WTC11 (cell line): ENCODE data around the gene TMEM205. TPM values are rescaled to one million over a fixed set of nuclear protein-coding genes. Genes with fewer than 3 reads are reported as not detected.

Experiments used
- ATAC-seq: fragments of 200-7000 bp; cut with Tn5 transposase; 2 replicates; pipeline ENCODE4 v1.10.0; 2021; ENCODE audit warnings: mild to moderate bottlenecking, moderate library complexity
- CTCF ChIA-PET: fragments of 300-600 bp; sonication (Branson Sonifier 250); formaldehyde crosslinking; loops from one replicate; lab custom pipeline; 2021; ENCODE audit warnings: antibody characterized with exemption; lab: Charles Lee
- POLR2A ChIA-PET: fragments of 350-600 bp; sonication (Branson Sonifier 250); formaldehyde crosslinking; loops from one replicate; lab custom pipeline; 2021; ENCODE audit warnings: antibody characterized with exemption; lab: Charles Lee
- DNase-seq: peaks from one replicate; pipeline ENCODE4 v3.0.0; 2021; ENCODE audit warnings: low spot score
- H3K27ac Mint-ChIP-seq: 2 replicates; pipeline ENCODE4 v1.8.0; 2021; ENCODE audit warnings: mixed read lengths
- H3K27me3 Mint-ChIP-seq: 2 replicates; pipeline ENCODE4 v1.8.0; 2021; ENCODE audit warnings: low read depth, mild to moderate bottlenecking, moderate library complexity, mixed read lengths
- H3K36me3 Mint-ChIP-seq: 2 replicates; pipeline ENCODE4 v1.8.0; 2021; ENCODE audit warnings: mixed read lengths
- H3K4me1 Mint-ChIP-seq: 2 replicates; pipeline ENCODE4 v1.8.0; 2022; ENCODE audit warnings: mixed read lengths
- H3K4me3 Mint-ChIP-seq: 2 replicates; pipeline ENCODE4 v1.8.0; 2021; ENCODE audit warnings: mild to moderate bottlenecking, moderate library complexity, mixed read lengths
- H3K9me3 Mint-ChIP-seq: 2 replicates; pipeline ENCODE4 v1.8.0; 2021; ENCODE audit warnings: mixed read lengths
- CDX4 ChIP-seq: fragments of 250-450 bp; sonication (Bioruptor Pico); IDR thresholded peaks from 2 replicates; pipeline ENCODE4 v1.9.0; 2021; ENCODE audit warnings: moderate library complexity, mild to moderate bottlenecking, inconsistent platforms, borderline replicate concordance
- ELF4 ChIP-seq: sonication (generic); formaldehyde crosslinking; IDR thresholded peaks from 2 replicates; pipeline ENCODE4 v1.8.1; 2022; ENCODE audit warnings: low read depth, mild to moderate bottlenecking, moderate library complexity, missing genetic modification reagents
- GABPB1 ChIP-seq: sonication (generic); formaldehyde crosslinking; IDR thresholded peaks from 2 replicates; pipeline ENCODE4 v1.8.1; 2023; ENCODE audit warnings: mild to moderate bottlenecking, missing genetic modification reagents
- USF1 ChIP-seq: sonication (generic); formaldehyde crosslinking; IDR thresholded peaks from 2 replicates; pipeline ENCODE4 v1.8.0; 2022; ENCODE audit warnings: mild to moderate bottlenecking, missing genetic modification reagents
- ZNF281 ChIP-seq: sonication (generic); formaldehyde crosslinking; IDR thresholded peaks from 2 replicates; pipeline ENCODE4 v1.8.0; 2023; ENCODE audit warnings: mild to moderate bottlenecking, missing genetic modification reagents
- ZNF425 ChIP-seq: fragments of 250-450 bp; sonication (Bioruptor Pico); conservative IDR thresholded peaks from 2 replicates; pipeline ENCODE4 v1.9.0; 2021; ENCODE audit warnings: mild to moderate bottlenecking
- total RNA-seq: library from RNA; stranded (reverse); gene quantifications from 3 replicates; pipeline ENCODE4 v1.2.3, GENCODE V29; 2021
- TF ChIP-seq, protein P1 (sequence below): sonication (generic); formaldehyde crosslinking; IDR thresholded peaks from 2 replicates; pipeline ENCODE4 v1.8.0; 2022; ENCODE audit warnings: mild to moderate bottlenecking, missing genetic modification reagents
- TF ChIP-seq, protein P2 (sequence below): sonication (generic); formaldehyde crosslinking; conservative IDR thresholded peaks from 2 replicates; pipeline ENCODE4 v1.8.1; 2022; ENCODE audit warnings: mild to moderate bottlenecking, missing genetic modification reagents
- TF ChIP-seq, protein P3 (sequence below): sonication (generic); formaldehyde crosslinking; IDR thresholded peaks from 2 replicates; pipeline ENCODE4 v1.8.0; 2023; ENCODE audit warnings: missing genetic modification reagents, mild to moderate bottlenecking, borderline replicate concordance

The TMEM205 gene
- total RNA-seq, 1 experiment from 2014 or later = 69.9 TPM

DNA sequence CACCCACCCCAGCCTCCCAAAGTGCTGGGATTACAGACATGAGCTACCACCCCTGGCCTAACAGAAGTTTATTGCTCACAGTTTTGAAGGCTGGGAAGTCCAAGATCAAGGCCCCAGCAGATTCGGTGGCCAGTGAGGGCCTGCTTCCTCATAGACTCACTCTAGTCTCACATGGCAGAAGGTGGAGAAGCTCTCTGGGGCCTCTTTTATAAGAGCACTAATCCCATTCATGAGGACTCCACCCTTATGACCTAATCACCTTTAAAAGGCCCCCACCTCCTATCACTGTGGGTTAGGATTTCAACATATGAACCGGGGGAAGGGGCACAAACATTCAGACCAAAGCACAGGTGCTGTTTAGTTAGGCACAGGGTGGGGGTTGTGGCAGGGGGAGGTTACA, 21.5 kb upstream of the TMEM205 start (continued):
- TF ChIP-seq, protein P1, sequence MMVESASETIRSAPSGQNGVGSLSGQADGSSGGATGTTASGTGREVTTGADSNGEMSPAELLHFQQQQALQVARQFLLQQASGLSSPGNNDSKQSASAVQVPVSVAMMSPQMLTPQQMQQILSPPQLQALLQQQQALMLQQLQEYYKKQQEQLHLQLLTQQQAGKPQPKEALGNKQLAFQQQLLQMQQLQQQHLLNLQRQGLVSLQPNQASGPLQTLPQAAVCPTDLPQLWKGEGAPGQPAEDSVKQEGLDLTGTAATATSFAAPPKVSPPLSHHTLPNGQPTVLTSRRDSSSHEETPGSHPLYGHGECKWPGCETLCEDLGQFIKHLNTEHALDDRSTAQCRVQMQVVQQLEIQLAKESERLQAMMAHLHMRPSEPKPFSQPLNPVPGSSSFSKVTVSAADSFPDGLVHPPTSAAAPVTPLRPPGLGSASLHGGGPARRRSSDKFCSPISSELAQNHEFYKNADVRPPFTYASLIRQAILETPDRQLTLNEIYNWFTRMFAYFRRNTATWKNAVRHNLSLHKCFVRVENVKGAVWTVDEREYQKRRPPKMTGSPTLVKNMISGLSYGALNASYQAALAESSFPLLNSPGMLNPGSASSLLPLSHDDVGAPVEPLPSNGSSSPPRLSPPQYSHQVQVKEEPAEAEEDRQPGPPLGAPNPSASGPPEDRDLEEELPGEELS (CRISPR knock-in tag) = no peak

- H3K27me3 Mint-ChIP-seq = peaks cover 8% of the 10 kb centered on the region
- peaks cover 11% of the 10 kb centered on the region for H3K4me1 Mint-ChIP-seq
- peaks cover 3% of the 10 kb centered on the region; the same call in 1 of the 2 replicates for H3K36me3 Mint-ChIP-seq
- H3K4me3 Mint-ChIP-seq = no peak overlapping the region
- POLR2A ChIA-PET = no interaction called here
- H3K9me3 Mint-ChIP-seq = no peaks in the 10 kb centered on the region
- H3K27ac Mint-ChIP-seq = 0 out of 2 replicates have a peak overlapping the region, but pooled peaks have one; percentile 22
- CTCF ChIA-PET = no interaction called here
- TF ChIP-seq, protein P2, sequence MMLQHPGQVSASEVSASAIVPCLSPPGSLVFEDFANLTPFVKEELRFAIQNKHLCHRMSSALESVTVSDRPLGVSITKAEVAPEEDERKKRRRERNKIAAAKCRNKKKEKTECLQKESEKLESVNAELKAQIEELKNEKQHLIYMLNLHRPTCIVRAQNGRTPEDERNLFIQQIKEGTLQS = no peak
- TF ChIP-seq ZNF425 (CRISPR knock-in tag) (no peak), CDX4 (CRISPR knock-in tag) (no peak), USF1 (no peak), GABPB1 (CRISPR knock-in tag) (no peak), ELF4 (CRISPR knock-in tag) (no peak), ZNF281 (no peak)
- TF ChIP-seq, protein P3, sequence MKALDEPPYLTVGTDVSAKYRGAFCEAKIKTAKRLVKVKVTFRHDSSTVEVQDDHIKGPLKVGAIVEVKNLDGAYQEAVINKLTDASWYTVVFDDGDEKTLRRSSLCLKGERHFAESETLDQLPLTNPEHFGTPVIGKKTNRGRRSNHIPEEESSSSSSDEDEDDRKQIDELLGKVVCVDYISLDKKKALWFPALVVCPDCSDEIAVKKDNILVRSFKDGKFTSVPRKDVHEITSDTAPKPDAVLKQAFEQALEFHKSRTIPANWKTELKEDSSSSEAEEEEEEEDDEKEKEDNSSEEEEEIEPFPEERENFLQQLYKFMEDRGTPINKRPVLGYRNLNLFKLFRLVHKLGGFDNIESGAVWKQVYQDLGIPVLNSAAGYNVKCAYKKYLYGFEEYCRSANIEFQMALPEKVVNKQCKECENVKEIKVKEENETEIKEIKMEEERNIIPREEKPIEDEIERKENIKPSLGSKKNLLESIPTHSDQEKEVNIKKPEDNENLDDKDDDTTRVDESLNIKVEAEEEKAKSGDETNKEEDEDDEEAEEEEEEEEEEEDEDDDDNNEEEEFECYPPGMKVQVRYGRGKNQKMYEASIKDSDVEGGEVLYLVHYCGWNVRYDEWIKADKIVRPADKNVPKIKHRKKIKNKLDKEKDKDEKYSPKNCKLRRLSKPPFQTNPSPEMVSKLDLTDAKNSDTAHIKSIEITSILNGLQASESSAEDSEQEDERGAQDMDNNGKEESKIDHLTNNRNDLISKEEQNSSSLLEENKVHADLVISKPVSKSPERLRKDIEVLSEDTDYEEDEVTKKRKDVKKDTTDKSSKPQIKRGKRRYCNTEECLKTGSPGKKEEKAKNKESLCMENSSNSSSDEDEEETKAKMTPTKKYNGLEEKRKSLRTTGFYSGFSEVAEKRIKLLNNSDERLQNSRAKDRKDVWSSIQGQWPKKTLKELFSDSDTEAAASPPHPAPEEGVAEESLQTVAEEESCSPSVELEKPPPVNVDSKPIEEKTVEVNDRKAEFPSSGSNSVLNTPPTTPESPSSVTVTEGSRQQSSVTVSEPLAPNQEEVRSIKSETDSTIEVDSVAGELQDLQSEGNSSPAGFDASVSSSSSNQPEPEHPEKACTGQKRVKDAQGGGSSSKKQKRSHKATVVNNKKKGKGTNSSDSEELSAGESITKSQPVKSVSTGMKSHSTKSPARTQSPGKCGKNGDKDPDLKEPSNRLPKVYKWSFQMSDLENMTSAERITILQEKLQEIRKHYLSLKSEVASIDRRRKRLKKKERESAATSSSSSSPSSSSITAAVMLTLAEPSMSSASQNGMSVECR (CRISPR knock-in tag) = no peak
- ATAC-seq = no peak
- no peak for DNase-seq
Observed at GRCh38 chr19:11365557-11366117, 19.6 kb upstream of the TMEM205 start.
